ENCODE results near the gene ARHGAP23. TPM values are rescaled to one million over a fixed set of nuclear protein-coding genes. Genes with fewer than 3 reads are reported as not detected.
"Not testable (repeated sequence)": the region's sequence is repeated elsewhere in the genome, so short reads cannot be mapped to it uniquely, and the experiment has no call there.

ARHGAP23 gene
- polyA plus RNA-seq, 1 donor (not counting 4 experiments of a cell fraction or from before 2014, with no cell fraction given) = 6.1 TPM

GRCh38 chr17:38531761-38532160 is 103.5 kb downstream of the ARHGAP23 start:
- H3K9me1 ChIP-seq (ENCODE audit: control insufficient read depth, extremely low read depth, insufficient read depth, low read length); FAIRE-seq; dilution Hi-C loops (cut with MboI; ENCODE audit: extremely low pct_ligation_motif_present, low sequenced_read_pairs): not testable (repeated sequence)

GRCh38 chr17:38532451-38532850 is 104.2 kb downstream of the ARHGAP23 start:
- Histone ChIP-seq H3K79me2 (ENCODE audit: control insufficient read depth, insufficient read depth, low read length) (no peaks in the 10 kb centered on the region), H3K27ac (ENCODE audit: control insufficient read depth, insufficient read depth, low read length) (no peak overlapping the region), H3K9me1 (ENCODE audit: control insufficient read depth, extremely low read depth, insufficient read depth, low read length) (no peaks in the 10 kb centered on the region), H3K9ac (ENCODE audit: control insufficient read depth, extremely low read depth, insufficient read depth, low read length) (no peak overlapping the region), H2AFZ (ENCODE audit: control insufficient read depth, low read length) (no peak overlapping the region), H3K4me1 (ENCODE audit: control insufficient read depth, extremely low read depth, insufficient read depth, low read length) (no peaks in the 10 kb centered on the region), H3K4me2 (ENCODE audit: control insufficient read depth, extremely low read depth, insufficient read depth, low read depth, low read length) (no peak overlapping the region), H3K9me3 (ENCODE audit: control insufficient read depth, low read depth, low read length) (no peaks in the 10 kb centered on the region), H3K4me3 (ENCODE audit: control insufficient read depth in 2 of 3, extremely low read depth in 1 of 3, insufficient read depth in 2 of 3, low read depth in 1 of 3, low read length in 3 of 3) (no peak overlapping the region), H3K36me3 (ENCODE audit: control insufficient read depth in 2 of 2, extremely low read depth in 1 of 2, insufficient read depth in 2 of 2, low read length in 2 of 2) (no peaks in the 10 kb centered on the region), H4K20me1 (ENCODE audit: control insufficient read depth, extremely low read depth, insufficient read depth, low read length) (no peaks in the 10 kb centered on the region), H3K27me3 (ENCODE audit: control insufficient read depth, extremely low read depth, insufficient read depth, low read length) (peaks cover 46% of the 10 kb centered on the region)
- no peak for FAIRE-seq
- no peak for TF ChIP-seq EZH2 (IDR thresholded peaks at IDR 0.05; ENCODE audit: low read length)
- TF ChIP-seq CTCF (optimal IDR thresholded peaks at IDR 0.05 in 1 of 3, IDR thresholded peaks at IDR 0.05 in 1 of 3, conservative IDR thresholded peaks at IDR 0.05 in 1 of 3; ENCODE audit: extremely low read depth in 1 of 3, insufficient read depth in 2 of 3, low read length in 3 of 3) = no peak
- no peak for DNase-seq (ENCODE audit: low read depth, low spot score)
- dilution Hi-C loops (cut with MboI; ENCODE audit: extremely low pct_ligation_motif_present, low sequenced_read_pairs) = no loop called here

More at GRCh38 chr17:38531761-38532160, 103.5 kb downstream of the ARHGAP23 start:
- H2AFZ ChIP-seq (ENCODE audit: control insufficient read depth, low read length); H4K20me1 ChIP-seq (ENCODE audit: control insufficient read depth, extremely low read depth, insufficient read depth, low read length); H3K27ac ChIP-seq (ENCODE audit: control insufficient read depth, insufficient read depth, low read length); H3K9me3 ChIP-seq (ENCODE audit: control insufficient read depth, low read depth, low read length); H3K4me3 ChIP-seq (ENCODE audit: control insufficient read depth in 2 of 3, extremely low read depth in 1 of 3, insufficient read depth in 2 of 3, low read depth in 1 of 3, low read length in 3 of 3); H3K79me2 ChIP-seq (ENCODE audit: control insufficient read depth, insufficient read depth, low read length); H3K36me3 ChIP-seq (ENCODE audit: control insufficient read depth in 2 of 2, extremely low read depth in 1 of 2, insufficient read depth in 2 of 2, low read length in 2 of 2); H3K4me2 ChIP-seq (ENCODE audit: control insufficient read depth, extremely low read depth, insufficient read depth, low read depth, low read length); DNase-seq (ENCODE audit: low read depth, low spot score); H3K9ac ChIP-seq (ENCODE audit: control insufficient read depth, extremely low read depth, insufficient read depth, low read length); H3K4me1 ChIP-seq (ENCODE audit: control insufficient read depth, extremely low read depth, insufficient read depth, low read length): not testable (repeated sequence)
- peaks cover 46% of the 10 kb centered on the region for H3K27me3 ChIP-seq (ENCODE audit: control insufficient read depth, extremely low read depth, insufficient read depth, low read length)

GRCh38 chr17:38533241-38533640 is 105.0 kb downstream of the ARHGAP23 start:
- Histone ChIP-seq H3K79me2 (ENCODE audit: control insufficient read depth, insufficient read depth, low read length) (no peaks in the 10 kb centered on the region), H3K4me3 (ENCODE audit: control insufficient read depth in 2 of 3, extremely low read depth in 1 of 3, insufficient read depth in 2 of 3, low read depth in 1 of 3, low read length in 3 of 3) (no peak overlapping the region), H3K27me3 (ENCODE audit: control insufficient read depth, extremely low read depth, insufficient read depth, low read length) (peaks cover 43% of the 10 kb centered on the region), H3K9me3 (ENCODE audit: control insufficient read depth, low read depth, low read length) (no peaks in the 10 kb centered on the region), H4K20me1 (ENCODE audit: control insufficient read depth, extremely low read depth, insufficient read depth, low read length) (no peaks in the 10 kb centered on the region), H3K4me1 (ENCODE audit: control insufficient read depth, extremely low read depth, insufficient read depth, low read length) (no peaks in the 10 kb centered on the region), H3K36me3 (ENCODE audit: control insufficient read depth in 2 of 2, extremely low read depth in 1 of 2, insufficient read depth in 2 of 2, low read length in 2 of 2) (no peaks in the 10 kb centered on the region), H3K9ac (ENCODE audit: control insufficient read depth, extremely low read depth, insufficient read depth, low read length) (no peak overlapping the region), H3K4me2 (ENCODE audit: control insufficient read depth, extremely low read depth, insufficient read depth, low read depth, low read length) (no peak overlapping the region), H3K9me1 (ENCODE audit: control insufficient read depth, extremely low read depth, insufficient read depth, low read length) (no peaks in the 10 kb centered on the region), H3K27ac (ENCODE audit: control insufficient read depth, insufficient read depth, low read length) (no peak overlapping the region), H2AFZ (ENCODE audit: control insufficient read depth, low read length) (no peak overlapping the region)
- TF ChIP-seq EZH2 (IDR thresholded peaks at IDR 0.05; ENCODE audit: low read length) = no peak
- no peak for TF ChIP-seq CTCF (optimal IDR thresholded peaks at IDR 0.05 in 1 of 3, IDR thresholded peaks at IDR 0.05 in 1 of 3, conservative IDR thresholded peaks at IDR 0.05 in 1 of 3; ENCODE audit: extremely low read depth in 1 of 3, insufficient read depth in 2 of 3, low read length in 3 of 3)
- no peak for DNase-seq (ENCODE audit: low read depth, low spot score)
- no peak for FAIRE-seq
- dilution Hi-C loops (cut with MboI; ENCODE audit: extremely low pct_ligation_motif_present, low sequenced_read_pairs) = no loop called here

All from keratinocyte (primary cell).